Fibroblast of lung (primary cell): ENCODE results near the gene DUSP8.

ENCODE experiments used
- EZH2 ChIP-seq: IDR thresholded peaks from 2 replicates; pipeline ENCODE4 v1.5.1; 2012; ENCODE audit warnings: low read length, control low read depth, mild to moderate bottlenecking; ENCODE audit errors: missing control alignments
- TF ChIP-seq, protein P1 (sequence below), 2 donors: IDR thresholded peaks in 1 of 2; conservative IDR thresholded peaks in 1 of 2; 1 replicate in 1 of 2; 2 replicates in 1 of 2; pipeline ENCODE4 v1.5.1; 2011 to 2012; ENCODE audit warnings: low read length in 2 of 2, control low read depth in 1 of 2, inconsistent platforms in 1 of 2, low read depth in 1 of 2, mild to moderate bottlenecking in 1 of 2

DNA sequence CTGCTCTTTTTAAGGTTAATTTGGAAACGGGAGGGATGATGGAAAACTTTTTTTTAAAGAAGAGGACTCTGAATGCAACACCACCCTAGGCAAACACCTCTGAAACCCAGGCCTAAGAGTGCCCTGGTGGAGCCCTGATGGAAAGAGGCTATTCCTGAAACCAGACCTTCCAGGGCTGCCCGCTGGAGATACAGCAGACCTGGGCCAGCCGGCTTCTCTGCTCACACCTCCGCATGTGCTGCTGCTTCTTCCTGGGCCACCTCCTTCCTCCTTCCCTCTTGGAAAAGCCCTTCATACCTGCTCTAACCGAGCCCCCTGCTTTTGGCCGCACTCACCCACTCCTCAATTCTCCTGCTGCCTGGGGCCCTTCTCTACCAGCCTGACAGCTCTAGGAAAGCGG, 37.9 kb downstream of the DUSP8 start:
- TF ChIP-seq EZH2 = no peak
- TF ChIP-seq, protein P1, sequence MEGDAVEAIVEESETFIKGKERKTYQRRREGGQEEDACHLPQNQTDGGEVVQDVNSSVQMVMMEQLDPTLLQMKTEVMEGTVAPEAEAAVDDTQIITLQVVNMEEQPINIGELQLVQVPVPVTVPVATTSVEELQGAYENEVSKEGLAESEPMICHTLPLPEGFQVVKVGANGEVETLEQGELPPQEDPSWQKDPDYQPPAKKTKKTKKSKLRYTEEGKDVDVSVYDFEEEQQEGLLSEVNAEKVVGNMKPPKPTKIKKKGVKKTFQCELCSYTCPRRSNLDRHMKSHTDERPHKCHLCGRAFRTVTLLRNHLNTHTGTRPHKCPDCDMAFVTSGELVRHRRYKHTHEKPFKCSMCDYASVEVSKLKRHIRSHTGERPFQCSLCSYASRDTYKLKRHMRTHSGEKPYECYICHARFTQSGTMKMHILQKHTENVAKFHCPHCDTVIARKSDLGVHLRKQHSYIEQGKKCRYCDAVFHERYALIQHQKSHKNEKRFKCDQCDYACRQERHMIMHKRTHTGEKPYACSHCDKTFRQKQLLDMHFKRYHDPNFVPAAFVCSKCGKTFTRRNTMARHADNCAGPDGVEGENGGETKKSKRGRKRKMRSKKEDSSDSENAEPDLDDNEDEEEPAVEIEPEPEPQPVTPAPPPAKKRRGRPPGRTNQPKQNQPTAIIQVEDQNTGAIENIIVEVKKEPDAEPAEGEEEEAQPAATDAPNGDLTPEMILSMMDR (conservative IDR thresholded peaks at IDR 0.05 in 1 of 2, IDR thresholded peaks at IDR 0.05 in 1 of 2; ENCODE audit: low read depth in 1 of 2, low read length in 2 of 2) = no peak
